Measurements from ENCODE around the gene LUC7L3.

- peak; percentile 65 for TF ChIP-seq POLR2A (IDR thresholded peaks at IDR 0.05)
- no peak for TF ChIP-seq CTCF (IDR thresholded peaks at IDR 0.05)
Measured at GRCh38 chr17:50686494-50687199, 32.8 kb upstream of the LUC7L3 start.

Data from right lobe of liver (tissue), 4 donors.